ENCODE data around the gene NCBP3. TPM values are rescaled to one million over a fixed set of nuclear protein-coding genes. Genes with fewer than 3 reads are reported as not detected.

The NCBP3 gene
- total RNA-seq, 1 experiment from 2014 or later, result 28.1 TPM

GRCh38 chr17:3815925-3816324 lies 30.1 kb downstream of the NCBP3 start:
- Histone ChIP-seq H3K27me3 (ENCODE audit: control insufficient read depth, insufficient read depth, low read length) (no peaks in the 10 kb centered on the region), H3K4me1 (ENCODE audit: control insufficient read depth, insufficient read depth, low read length) (no peaks in the 10 kb centered on the region), H3K9me3 (ENCODE audit: control insufficient read depth, insufficient read depth, low read depth, low read length) (no peaks in the 10 kb centered on the region), H3K4me3 (ENCODE audit: low read depth in 2 of 2, low read length in 2 of 2) (no peak overlapping the region), H3K36me3 (ENCODE audit: control insufficient read depth, insufficient read depth, low read length) (peaks cover 17% of the 10 kb centered on the region), H3K27ac (ENCODE audit: low read length) (no peak overlapping the region)
- ChIA-PET CTCF (no interaction called here), POLR2A (interaction anchor here (0.6 kb wide), 1 partner anchor 874 kb away, joined by 3 read pairs; no protein-coding TSS in a partner anchor)
- in situ Hi-C loops (cut with HindIII; ENCODE audit: low pct_unique_long_range_greater_than_20kb, low sequenced_read_pairs), result no loop called here
- intact Hi-C loops (cut with micrococcal nuclease; ENCODE audit: unreplicated experiment), result no loop called here
- TF ChIP-seq SIN3A (IDR thresholded peaks at IDR 0.05; ENCODE audit: borderline replicate concordance, insufficient read depth, low read depth, low read length), result no peak
- TF ChIP-seq POLR2AphosphoS5 (IDR thresholded peaks at IDR 0.05; ENCODE audit: low read depth, low read length), result no peak
- no peak for TF ChIP-seq CTCF (IDR thresholded peaks at IDR 0.05)
- no peak for TF ChIP-seq REST (IDR thresholded peaks at IDR 0.05; ENCODE audit: insufficient read depth in 1 of 2, low read depth in 2 of 2, low read length in 1 of 2)
- TF ChIP-seq TCF7L2 (IDR thresholded peaks at IDR 0.05; ENCODE audit: low read depth, low read length), result no peak
- BruUV-seq (replicated peaks), result no TSS peak
- no peak for ATAC-seq
- DNase-seq (ENCODE audit: low read depth, low spot score), result no peak

GRCh38 chr17:3815122-3815521 lies 30.9 kb downstream of the NCBP3 start:
- Histone ChIP-seq H3K4me3 (ENCODE audit: low read depth in 2 of 2, low read length in 2 of 2) (no peak overlapping the region), H3K4me1 (ENCODE audit: control insufficient read depth, insufficient read depth, low read length) (no peaks in the 10 kb centered on the region), H3K36me3 (ENCODE audit: control insufficient read depth, insufficient read depth, low read length) (peaks cover 17% of the 10 kb centered on the region), H3K9me3 (ENCODE audit: control insufficient read depth, insufficient read depth, low read depth, low read length) (no peaks in the 10 kb centered on the region), H3K27ac (ENCODE audit: low read length) (no peak overlapping the region), H3K27me3 (ENCODE audit: control insufficient read depth, insufficient read depth, low read length) (no peaks in the 10 kb centered on the region)
- ATAC-seq (no peak), DNase-seq (ENCODE audit: low read depth, low spot score) (no peak)
- BruUV-seq (replicated peaks), result no TSS peak
- in situ Hi-C loops (cut with HindIII; ENCODE audit: low pct_unique_long_range_greater_than_20kb, low sequenced_read_pairs) (no loop called here), intact Hi-C loops (cut with micrococcal nuclease; ENCODE audit: unreplicated experiment) (no loop called here)
- no peak for TF ChIP-seq CTCF (IDR thresholded peaks at IDR 0.05)
- ChIA-PET CTCF (no interaction called here), POLR2A (no interaction called here)

- DNase-seq (ENCODE audit: low read depth, low spot score) (no peak), ATAC-seq (no peak)
- Histone ChIP-seq H3K4me3 (ENCODE audit: low read depth in 2 of 2, low read length in 2 of 2) (no peak overlapping the region), H3K36me3 (ENCODE audit: control insufficient read depth, insufficient read depth, low read length) (peaks cover 17% of the 10 kb centered on the region), H3K9me3 (ENCODE audit: control insufficient read depth, insufficient read depth, low read depth, low read length) (no peaks in the 10 kb centered on the region), H3K27me3 (ENCODE audit: control insufficient read depth, insufficient read depth, low read length) (no peaks in the 10 kb centered on the region), H3K4me1 (ENCODE audit: control insufficient read depth, insufficient read depth, low read length) (no peaks in the 10 kb centered on the region), H3K27ac (ENCODE audit: low read length) (no peak overlapping the region)
- TF ChIP-seq SIN3A (IDR thresholded peaks at IDR 0.05; ENCODE audit: borderline replicate concordance, insufficient read depth, low read depth, low read length) (no peak), TCF7L2 (IDR thresholded peaks at IDR 0.05; ENCODE audit: low read depth, low read length) (no peak), CTCF (IDR thresholded peaks at IDR 0.05) (no peak), POLR2AphosphoS5 (IDR thresholded peaks at IDR 0.05; ENCODE audit: low read depth, low read length) (no peak), REST (IDR thresholded peaks at IDR 0.05; ENCODE audit: insufficient read depth in 1 of 2, low read depth in 2 of 2, low read length in 1 of 2) (no peak)
- ChIA-PET POLR2A (no interaction called here), CTCF (no interaction called here)
- intact Hi-C loops (cut with micrococcal nuclease; ENCODE audit: unreplicated experiment), result no loop called here
- in situ Hi-C loops (cut with HindIII; ENCODE audit: low pct_unique_long_range_greater_than_20kb, low sequenced_read_pairs), result no loop called here
- no TSS peak for BruUV-seq (replicated peaks)
Measured at GRCh38 chr17:3814361-3814760, 31.7 kb downstream of the NCBP3 start.

All from Panc1 (cell line).